CD4-positive, alpha-beta T cell treated with Interleukin-15 for 4 hours (primary cell): ENCODE measurements around the gene GNLY.
"Not testable (repeated sequence)": the region's sequence is repeated elsewhere in the genome, so short reads cannot be mapped to it uniquely, and the experiment has no call there.

ENCODE experiments used
- DNase-seq: peaks from one replicate; pipeline ENCODE4 v3.0.0-alpha.2; 2020; ENCODE audit warnings: low spot score

Gene GNLY

GRCh38 chr2:85694052-85695025, at the start of gene GNLY:
Gene GNLY, plus strand, starts transcription at chr2:85694358. Its CDS starts 61 bp downstream, at chr2:85694419.
- no peak for DNase-seq

GRCh38 chr2:85644909-85645308, 49.2 kb upstream of the GNLY start:
- no peak for DNase-seq

GRCh38 chr2:85646166-85646565, 48.0 kb upstream of the GNLY start:
- no peak for DNase-seq

- no peak for DNase-seq
These were observed 46.2 kb upstream of the GNLY start for GRCh38 chr2:85647823-85648526.

- DNase-seq, result no peak
These were observed 45.5 kb upstream of the GNLY start for GRCh38 chr2:85648619-85649018.

- DNase-seq, result no peak
These were observed 44.7 kb upstream of the GNLY start for GRCh38 chr2:85649201-85650190.

GRCh38 chr2:85650456-85650855, 43.7 kb upstream of the GNLY start:
- no peak for DNase-seq

GRCh38 chr2:85651097-85651496, 43.1 kb upstream of the GNLY start:
- no peak for DNase-seq

GRCh38 chr2:85652056-85652455, 42.1 kb upstream of the GNLY start:
- DNase-seq, result no peak

GRCh38 chr2:85653996-85654395, 40.2 kb upstream of the GNLY start:
- no peak for DNase-seq

- no peak for DNase-seq
These were observed 38.2 kb upstream of the GNLY start for GRCh38 chr2:85655961-85656417.

GRCh38 chr2:85656468-85656867, 37.7 kb upstream of the GNLY start:
- no peak for DNase-seq

- not testable (repeated sequence) for DNase-seq
These were observed 36.8 kb upstream of the GNLY start for GRCh38 chr2:85657399-85657798.

GRCh38 chr2:85659324-85659981, 34.7 kb upstream of the GNLY start:
- no peak for DNase-seq

- DNase-seq, result not testable (repeated sequence)
These were observed 33.9 kb upstream of the GNLY start for GRCh38 chr2:85660301-85660700.

GRCh38 chr2:85660725-85661124, 33.4 kb upstream of the GNLY start:
- no peak for DNase-seq

GRCh38 chr2:85661139-85661858, 32.9 kb upstream of the GNLY start:
- no peak for DNase-seq

GRCh38 chr2:85662899-85663593, 31.1 kb upstream of the GNLY start:
- DNase-seq, result no peak

- DNase-seq, result no peak
These were observed 30.3 kb upstream of the GNLY start for GRCh38 chr2:85663594-85664565.
